HepG2 (cell line): Measurements from ENCODE around the gene FSTL1. TPM values are rescaled to one million over a fixed set of nuclear protein-coding genes. Genes with fewer than 3 reads are reported as not detected.

Experiments
- ATAC-seq: fragments of 200-7000 bp; cut with Tn5 transposase; 3 replicates; pipeline ENCODE4 v1.9.1; 2020; ENCODE audit warnings: mild to moderate bottlenecking, moderate library complexity
- BruUV-seq: library from RNA; stranded (reverse); fragments of 400-500 nt; replicated peaks from 2 replicates; lab custom pipeline; 2021; lab: Mats Ljungman, UMichigan
- CTCF ChIA-PET: fragments of 300-600 bp; formaldehyde crosslinking; extraction: SDS; loops from one replicate; lab custom pipeline; 2021; ENCODE audit warnings: low total read pairs, inconsistent platforms, low intra/inter-chr PET ratio; lab: Yijun Ruan, JAX
- POLR2A ChIA-PET: fragments of 350-600 bp; sonication (Branson Sonifier 250); formaldehyde crosslinking; loops from one replicate; lab custom pipeline; 2020; ENCODE audit warnings: antibody characterized with exemption, inconsistent platforms; lab: Yijun Ruan, JAX
- DNase-seq: peaks from one replicate; pipeline ENCODE4 v3.0.0-alpha.2; 2015; ENCODE audit warnings: low spot score
- FAIRE-seq: peaks from 3 replicates; lab custom pipeline; 2011; peaks lifted over from hg19 to GRCh38; lab: Jason Lieb, UNC
- H2AFZ ChIP-seq: one replicate; pipeline ENCODE4 v1.6.1; 2011; ENCODE audit warnings: low read length, inconsistent platforms
- H3K27ac ChIP-seq: fragments of 300-600 bp; 3 replicates; pipeline ENCODE4 v1.8.0; 2011; ENCODE audit warnings: mixed run types, mild to moderate bottlenecking, mixed read lengths, low read length, inconsistent platforms; ENCODE audit not compliant: insufficient read depth; ENCODE audit errors: extremely low read length
- H3K27me3 ChIP-seq, 2 experiments: fragments of 200-600 bp in 1 of 2; 2 replicates in 1 of 2; 3 replicates in 1 of 2; pipeline versions ENCODE4 v1.6.0 to v1.8.0; 2011; ENCODE audit warnings: low read length in 2 of 2, mild to moderate bottlenecking in 2 of 2, moderate library complexity in 2 of 2, inconsistent platforms in 1 of 2; ENCODE audit not compliant: insufficient read depth in 2 of 2, control insufficient read depth in 1 of 2
- H3K36me3 ChIP-seq, 2 experiments: fragments of 200-600 bp in 1 of 2; replicated peaks in 1 of 2; 2 replicates in 1 of 2; 3 replicates in 1 of 2; pipeline versions ENCODE4 v1.5.1 to v1.8.0; 2011; ENCODE audit warnings: low read length in 2 of 2, inconsistent platforms in 1 of 2; ENCODE audit not compliant: insufficient read depth in 2 of 2, control insufficient read depth in 1 of 2
- H3K4me1 ChIP-seq: 2 replicates; pipeline ENCODE4 v1.5.1; 2012; ENCODE audit warnings: low read length, inconsistent platforms; ENCODE audit not compliant: insufficient read depth
- H3K4me2 ChIP-seq: 2 replicates; pipeline ENCODE4 v1.6.0; 2011; ENCODE audit warnings: low read depth, low read length, inconsistent platforms
- H3K4me3 ChIP-seq, 3 experiments: fragments of 200-600 bp in 1 of 3; sonication (generic), shearing (Covaris generic) in 1 of 3; replicated peaks in 1 of 3; 2 replicates each; pipeline ENCODE4 v1.5.1; 2011 to 2016; ENCODE audit warnings: low read length in 3 of 3, inconsistent platforms in 2 of 3, low read depth in 2 of 3, mild to moderate bottlenecking in 2 of 3, control low read depth in 1 of 3, mixed read lengths in 1 of 3; ENCODE audit not compliant: insufficient read depth in 1 of 3
- H3K79me2 ChIP-seq: one replicate; pipeline ENCODE4 v1.6.1; 2011; ENCODE audit warnings: low read length, inconsistent platforms; ENCODE audit not compliant: insufficient read depth
- H3K9ac ChIP-seq: 2 replicates; pipeline ENCODE4 v1.6.0; 2011; ENCODE audit warnings: mild to moderate bottlenecking, low read depth, low read length, inconsistent platforms; ENCODE audit not compliant: insufficient read depth
- H3K9me3 ChIP-seq: 2 replicates; pipeline ENCODE4 v1.5.1; 2012; ENCODE audit warnings: mild to moderate bottlenecking, low read length
- H4K20me1 ChIP-seq: 2 replicates; pipeline ENCODE4 v1.6.0; 2011; ENCODE audit warnings: inconsistent platforms, mild to moderate bottlenecking, low read length, moderate library complexity; ENCODE audit not compliant: insufficient read depth
- GATAD1 ChIP-seq: IDR thresholded peaks from 2 replicates; pipeline ENCODE4 v1.6.1; 2016; ENCODE audit warnings: missing genetic modification reagents, missing compliant biosample characterization
- NBN ChIP-seq: fragments of 450-650 bp; conservative IDR thresholded peaks from 2 replicates; pipeline ENCODE4 v1.6.1; 2017
- SNAPC4 ChIP-seq: sonication (generic); formaldehyde crosslinking; IDR thresholded peaks from 2 replicates; pipeline ENCODE4 v1.4.0; 2020; ENCODE audit warnings: mild to moderate bottlenecking, missing genetic modification reagents
- SOX6 ChIP-seq, 2 experiments: fragments of 450-650 bp in 1 of 2; sonication (generic) in 1 of 2; formaldehyde crosslinking in 1 of 2; IDR thresholded peaks; 2 replicates each; pipeline versions ENCODE4 v1.4.0 to v1.6.1; 2017 to 2020; ENCODE audit warnings: antibody characterized with exemption in 1 of 2, mild to moderate bottlenecking in 1 of 2, missing genetic modification reagents in 1 of 2
- ZNF605 ChIP-seq: sonication (generic); formaldehyde crosslinking; IDR thresholded peaks from 2 replicates; pipeline ENCODE4 v1.8.0; 2022; ENCODE audit warnings: mild to moderate bottlenecking, missing genetic modification reagents
- ZNF737 ChIP-seq: sonication (generic); formaldehyde crosslinking; IDR thresholded peaks from 2 replicates; pipeline ENCODE4 v1.5.0; 2020; ENCODE audit warnings: missing genetic modification reagents, mild to moderate bottlenecking, borderline replicate concordance
- ZSCAN20 ChIP-seq: sonication (generic); formaldehyde crosslinking; IDR thresholded peaks from 2 replicates; pipeline ENCODE4 v1.4.0; 2020; ENCODE audit warnings: missing genetic modification reagents, mild to moderate bottlenecking, borderline replicate concordance
- WGBS: methylation state at CpG from one replicate; pipeline ENCODE4 v1.1.6; 2017; ENCODE audit warnings: low lambda C conversion rate; 5-methylcytosine and 5-hydroxymethylcytosine counted together
- in situ Hi-C: cut with HindIII; loops from 2 replicates; pipeline ENCODE4 v1.10.0; 2017; ENCODE audit warnings: low pct_unique_long_range_greater_than_20kb; ENCODE audit not compliant: extremely low pct_ligation_motif_present
- intact Hi-C: fragments of 100-400 bp; cut with micrococcal nuclease; formaldehyde crosslinking; loops from one replicate; pipeline ENCODE4 v1.10.0; 2022; ENCODE audit not compliant: unreplicated experiment
- polyA plus RNA-seq, 8 experiments: library from polyadenylated mRNA; depleted of rRNA in 3 of 8; stranded (reverse) in 7 of 8; unstranded in 1 of 8; fragments of >200 nt; fragmentation: Illumina TruSeq in 4 of 8; extraction: Trizol in 4 of 8; gene quantifications; 2 replicates each; pipeline versions ENCODE4 v1.2.1 to v1.2.3, GENCODE V29; 2011 to 2016; ENCODE audit warnings: low read depth in 4 of 8, missing spikeins in 1 of 8, mixed read lengths in 1 of 8; ENCODE audit not compliant: insufficient read depth in 1 of 8
- total RNA-seq, 5 experiments: library from RNA; depleted of rRNA; stranded (reverse); fragments of >200 nt; fragmentation: Illumina TruSeq; extraction: Trizol; gene quantifications; 2 replicates each; pipeline ENCODE4 v1.2.3, GENCODE V29; 2016; ENCODE audit warnings: low read depth in 1 of 5

FSTL1 gene
- total and polyA plus RNA-seq, 2 of the 13 experiments (the other 11 are each of a cell fraction or from before 2014, with no cell fraction given), result 0.07 to 0.29 TPM

GRCh38 chr3:120443626-120444123, 7.1 kb downstream of the FSTL1 start:
- in situ Hi-C loops, result no loop called here
- no TSS peak for BruUV-seq
- peaks cover 1 to 29% of the 10 kb centered on the region in 2 experiments; a peak in 4 of 5 replicates for H3K27me3 ChIP-seq
- no peak for ATAC-seq
- H3K4me2 ChIP-seq, result no peak overlapping the region
- H3K4me1 ChIP-seq, result no peaks in the 10 kb centered on the region
- no peak for FAIRE-seq
- H3K9ac ChIP-seq, result no peak overlapping the region
- 0% methylated on average over 1 of the region's 1 CpG for WGBS
- no peak for TF ChIP-seq GATAD1 (CRISPR knock-in tag)
- TF ChIP-seq ZSCAN20, result no peak
- TF ChIP-seq ZNF737 (CRISPR knock-in tag), result no peak
- TF ChIP-seq SOX6 (IDR thresholded peaks at IDR 0.05), result no peak
- no peak for TF ChIP-seq SOX6 (CRISPR knock-in tag; IDR thresholded peaks at IDR 0.05)
- TF ChIP-seq SNAPC4, result no peak
- no peak for TF ChIP-seq NBN
- TF ChIP-seq ZNF605 (CRISPR knock-in tag), result no peak
- H4K20me1 ChIP-seq, result no peaks in the 10 kb centered on the region
- H3K4me3 ChIP-seq, result no peak overlapping the region
- ChIA-PET POLR2A (no interaction called here), CTCF (interaction anchor here (0.7 kb wide), 1 partner anchor 199 kb away, joined by 3 read pairs; no protein-coding TSS in a partner anchor)
- H3K79me2 ChIP-seq, result no peaks in the 10 kb centered on the region
- DNase-seq, result no peak
- H3K9me3 ChIP-seq, result no peaks in the 10 kb centered on the region
- no peaks in the 10 kb centered on the region for H3K36me3 ChIP-seq
- intact Hi-C loops, result no loop called here
- H3K27ac ChIP-seq, result no peak overlapping the region
- no peak overlapping the region for H2AFZ ChIP-seq
